GM18861 (cell line): ENCODE results near the gene TTC12.

Source experiments
- ATAC-seq: cut with Tn5 transposase; IDR thresholded peaks from one replicate; pipeline ENCODE4 v1.9.1; 2021; ENCODE audit not compliant: unreplicated experiment

The TTC12 gene

GRCh38 chr11:113398669-113399430 is 84.5 kb downstream of the TTC12 start:
- no peak for ATAC-seq

GRCh38 chr11:113400631-113401230 is 86.3 kb downstream of the TTC12 start:
- no peak for ATAC-seq

GRCh38 chr11:113401718-113402117 is 87.3 kb downstream of the TTC12 start:
- no peak for ATAC-seq

GRCh38 chr11:113404859-113405430 is 90.6 kb downstream of the TTC12 start:
- no peak for ATAC-seq

- ATAC-seq, result no peak
Measured at GRCh38 chr11:113405724-113406478, 91.5 kb downstream of the TTC12 start.

- no peak for ATAC-seq
Measured at GRCh38 chr11:113407163-113407562, 92.8 kb downstream of the TTC12 start.

GRCh38 chr11:113408206-113408605 is 93.8 kb downstream of the TTC12 start:
- ATAC-seq, result no peak

- ATAC-seq, result no peak
Measured at GRCh38 chr11:113408887-113409286, 94.5 kb downstream of the TTC12 start.

GRCh38 chr11:113409526-113409925 is 95.1 kb downstream of the TTC12 start:
- no peak for ATAC-seq

GRCh38 chr11:113410414-113411135 is 96.2 kb downstream of the TTC12 start:
- ATAC-seq, result no peak

GRCh38 chr11:113411536-113411935 is 97.2 kb downstream of the TTC12 start:
- no peak for ATAC-seq

- ATAC-seq, result no peak
Measured at GRCh38 chr11:113412675-113413074, 98.3 kb downstream of the TTC12 start.

- ATAC-seq, result no peak
Measured at GRCh38 chr11:113415343-113415742, 101.0 kb downstream of the TTC12 start.
